GM20431 (cell line): Measurements from ENCODE around the gene SLC38A10.
"Not testable (repeated sequence)": the region's sequence is repeated elsewhere in the genome, so short reads cannot be mapped to it uniquely, and the experiment has no call there.

Source experiments
- in situ Hi-C: fragments of 300-500 bp; cut with MseI, MboI; formaldehyde crosslinking; loops from one replicate; pipeline ENCODE4 v1.15.0; 2020; ENCODE audit warnings: low sequenced_read_pairs; ENCODE audit not compliant: unreplicated experiment

The SLC38A10 gene

DNA sequence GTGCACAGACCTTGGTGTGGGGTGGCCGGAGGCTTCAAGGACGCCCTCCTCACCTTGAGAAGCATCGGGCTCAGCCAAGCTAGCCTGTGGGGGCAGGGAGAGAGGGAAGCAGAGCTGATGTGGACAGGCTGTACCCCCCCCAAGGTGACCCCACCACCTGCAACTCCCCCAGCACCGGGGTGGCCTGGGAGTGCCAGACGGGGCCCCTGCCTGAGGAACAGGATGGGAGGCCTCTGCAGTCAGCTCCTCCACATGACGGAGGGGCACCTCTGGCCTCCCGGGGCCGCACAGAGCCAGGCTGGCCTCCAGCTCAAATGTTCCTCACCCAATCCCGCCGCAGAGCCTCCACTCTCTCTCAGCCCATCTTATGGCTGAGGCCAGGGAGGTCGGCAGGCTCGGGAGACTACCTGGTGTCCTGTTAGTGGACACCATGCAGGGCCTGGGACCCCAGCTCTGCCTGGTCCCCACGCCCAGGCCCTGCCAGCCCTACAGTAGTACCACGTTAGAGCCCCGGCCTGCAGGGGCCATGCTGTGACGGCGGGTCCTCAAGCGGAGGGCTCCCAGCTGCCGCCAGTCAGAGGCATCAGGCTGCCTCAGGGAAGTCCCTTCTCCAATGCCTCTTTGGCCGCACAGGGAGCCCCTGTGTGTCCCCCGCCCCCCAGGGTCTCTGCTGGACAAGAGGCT is 19.4 kb upstream of the SLC38A10 start:
- in situ Hi-C loops = no loop called here

DNA sequence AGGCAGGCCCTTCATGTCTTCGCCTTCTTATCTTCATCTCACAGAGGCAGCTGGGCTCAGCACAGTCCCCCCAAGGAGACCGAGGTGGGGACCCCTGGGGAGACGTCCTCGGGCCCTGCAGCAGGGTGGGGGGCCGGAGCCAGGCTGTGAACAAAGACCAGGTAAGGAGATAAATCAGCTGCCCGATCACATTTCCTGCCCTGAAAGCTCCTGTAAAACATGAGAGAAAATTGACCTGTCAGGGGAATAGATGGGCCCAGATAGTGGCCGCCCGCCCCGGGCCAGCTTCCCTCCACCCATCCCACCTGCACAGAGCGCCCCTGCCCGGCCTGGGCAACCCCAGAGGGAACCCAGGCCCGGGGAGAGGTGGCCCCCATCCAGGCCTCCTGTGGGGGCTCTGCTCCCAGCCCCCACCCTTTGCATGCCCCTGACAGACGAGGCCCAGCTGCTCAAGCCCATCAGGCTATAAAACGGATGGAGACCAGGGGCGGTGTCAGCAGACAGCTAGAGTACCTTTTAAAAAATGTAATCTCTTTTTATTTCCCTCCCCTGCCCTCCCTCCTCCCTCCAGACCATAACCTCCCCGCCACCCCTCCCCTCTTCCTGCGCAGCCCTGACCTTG is 18.8 kb upstream of the SLC38A10 start:
- in situ Hi-C loops = no loop called here

DNA sequence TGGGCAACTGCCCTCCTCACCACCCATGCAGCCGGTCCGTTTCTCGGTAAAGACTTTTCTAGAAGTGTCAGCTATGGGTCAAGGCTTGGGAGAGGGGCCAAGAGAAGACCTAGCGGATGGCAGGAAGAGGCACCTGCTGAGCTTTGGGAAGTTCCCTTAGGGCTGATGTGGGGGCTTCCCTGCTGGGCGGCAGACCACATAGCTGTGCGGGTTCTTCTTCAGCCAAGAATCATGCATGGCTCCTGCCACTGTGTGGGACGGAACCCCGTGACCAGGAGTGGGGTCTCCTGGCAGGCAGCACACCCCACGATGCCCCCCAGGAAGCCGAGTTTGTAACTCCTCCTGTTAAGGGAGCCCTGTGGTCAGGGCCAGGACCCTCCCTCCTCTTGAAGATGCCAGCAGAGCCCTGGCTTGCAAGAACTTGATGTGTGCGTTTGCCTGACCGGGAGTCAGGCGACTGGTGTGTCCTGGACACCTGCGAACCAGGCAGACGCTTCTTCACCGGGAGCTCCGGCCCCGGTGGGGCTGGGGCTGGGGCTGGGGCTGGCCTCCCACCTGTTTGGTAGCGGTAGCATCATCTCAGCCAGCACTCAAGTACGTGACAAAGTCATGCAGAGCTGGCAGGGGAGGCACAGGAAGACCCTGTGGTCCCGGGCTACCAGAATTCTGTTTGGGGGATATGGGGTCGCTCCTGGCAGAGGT is 17.7 kb upstream of the SLC38A10 start:
- in situ Hi-C loops = no loop called here

DNA sequence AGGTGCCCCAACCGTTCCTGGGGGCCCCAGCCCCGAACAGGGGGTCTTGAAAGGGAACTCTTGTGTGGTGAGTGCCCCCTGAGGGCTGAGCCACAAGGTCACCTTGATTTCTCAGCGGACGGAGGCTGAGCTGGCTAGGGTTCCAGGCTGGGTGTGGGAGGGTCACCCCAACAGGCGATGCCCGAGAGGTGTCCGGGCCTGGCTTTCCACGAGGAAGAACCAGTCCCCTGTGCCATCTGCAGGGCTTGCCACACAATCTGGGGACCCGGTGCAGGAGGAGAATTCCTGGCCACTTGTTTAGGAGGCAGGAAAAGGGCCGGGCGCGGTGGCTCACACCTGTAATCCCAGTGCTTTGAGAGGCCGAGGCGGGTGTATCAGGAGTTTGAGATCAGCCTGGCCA is 16.8 kb upstream of the SLC38A10 start:
- in situ Hi-C loops = no loop called here

DNA sequence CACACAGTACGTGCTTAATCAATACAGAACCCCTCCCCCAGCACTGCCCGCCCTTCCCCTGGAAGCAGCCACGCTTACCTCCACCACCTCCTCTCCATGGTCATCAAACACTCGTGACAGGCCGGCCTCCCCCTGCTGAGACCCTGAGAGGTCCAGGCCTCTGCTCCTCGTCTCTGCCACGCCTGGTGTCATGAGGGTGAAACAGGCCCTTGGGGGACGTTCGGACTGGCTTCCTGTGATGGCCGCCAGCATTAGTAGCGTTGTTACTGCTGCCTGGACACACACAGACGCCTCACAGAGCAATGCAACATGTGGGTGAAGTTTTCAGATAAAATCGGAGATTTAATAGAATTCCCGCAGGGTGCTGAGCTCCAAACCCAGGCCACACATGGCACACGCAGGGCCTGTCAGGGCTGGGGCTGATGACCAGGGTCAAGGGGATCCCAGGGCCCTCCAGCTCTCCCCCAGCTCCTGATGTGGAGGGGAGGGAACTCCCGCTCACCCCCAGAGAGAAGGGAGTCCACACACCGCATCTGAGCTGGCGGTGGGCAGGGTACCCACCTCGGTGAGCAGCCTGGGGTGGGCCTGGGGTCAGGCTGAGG is 15.9 kb upstream of the SLC38A10 start:
- in situ Hi-C loops = no loop called here

DNA sequence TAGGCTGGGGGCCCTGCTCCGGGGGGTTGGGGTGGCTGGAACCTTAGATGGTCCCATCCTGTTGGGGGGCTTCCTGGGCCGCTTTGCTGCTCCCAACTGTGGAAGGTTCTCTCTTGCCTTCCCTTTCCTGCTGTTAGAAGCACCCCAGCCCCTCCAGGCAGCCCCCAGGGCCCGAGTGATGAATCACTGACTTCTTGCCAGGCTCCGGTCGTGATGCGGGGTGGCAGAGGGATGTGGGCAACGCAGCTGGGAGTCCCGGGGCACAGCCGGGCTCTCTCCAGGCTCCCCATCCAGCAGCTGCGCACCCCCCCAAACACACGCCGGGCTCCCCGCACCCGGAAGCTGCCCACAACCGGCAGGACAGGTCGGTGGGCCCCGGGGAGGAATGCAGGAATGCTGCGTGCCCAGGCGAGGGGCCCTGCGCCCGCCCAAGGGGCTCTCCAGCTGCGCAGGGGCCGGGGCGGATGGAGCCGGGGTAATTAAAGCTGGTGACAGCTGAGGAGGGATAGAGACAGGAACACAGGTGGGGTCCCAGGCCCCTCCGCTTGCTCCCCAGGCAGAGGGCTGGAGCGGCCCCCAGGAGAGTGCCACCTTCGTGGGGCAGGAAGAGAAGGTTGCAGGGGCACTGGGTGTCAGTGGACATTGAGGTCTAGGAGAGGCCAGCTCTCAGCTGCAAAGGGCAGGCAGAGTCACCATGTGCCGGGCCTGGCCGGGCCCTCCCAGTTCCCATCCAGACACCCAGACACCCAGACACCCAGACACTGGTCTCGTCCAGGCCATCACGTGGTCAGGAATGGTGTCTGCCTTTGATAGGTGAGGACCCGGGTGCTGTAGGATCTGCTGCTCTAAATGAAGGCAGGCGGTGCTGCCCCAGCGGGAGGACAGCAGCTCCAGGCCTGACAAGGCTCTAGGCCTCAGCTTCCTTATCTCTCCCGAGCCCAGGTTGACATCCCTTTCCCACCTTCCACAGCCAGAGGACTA is 15.0 kb upstream of the SLC38A10 start:
- in situ Hi-C loops = no loop called here

DNA sequence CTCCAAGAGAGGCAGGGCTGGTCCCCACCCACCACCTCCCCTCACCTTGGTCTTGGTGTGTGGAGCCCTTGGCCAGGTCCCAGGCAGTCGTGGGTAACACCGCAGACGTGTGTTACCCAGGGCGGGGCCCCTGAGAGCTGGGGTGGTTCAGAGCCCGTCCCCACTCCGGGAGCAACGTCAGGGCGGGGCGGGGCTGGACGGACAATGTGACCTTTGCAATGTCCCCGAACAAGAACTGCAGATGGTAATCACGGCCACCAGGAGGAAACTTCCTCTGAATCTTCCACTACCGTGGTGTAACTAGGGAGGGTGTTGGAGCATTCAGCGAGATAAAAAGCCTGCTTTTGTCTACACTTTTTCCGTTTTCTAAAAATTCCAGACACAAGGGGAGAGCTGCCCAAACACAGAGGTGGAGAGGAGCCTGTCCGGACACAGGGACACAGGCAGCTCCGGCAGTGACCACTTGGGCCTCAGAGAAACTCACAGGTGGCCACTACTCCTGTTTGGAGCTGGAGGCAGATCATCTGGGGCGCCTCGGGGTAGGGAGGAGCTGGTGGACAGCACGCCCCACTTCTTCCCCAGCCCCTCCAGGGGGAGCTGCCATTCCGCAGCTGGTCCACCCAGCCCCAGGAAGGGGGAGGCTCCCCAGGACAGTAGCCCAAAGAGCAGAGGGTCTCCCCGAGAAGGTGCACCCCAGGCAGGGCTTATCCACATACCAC is 14.2 kb upstream of the SLC38A10 start:
- in situ Hi-C loops = no loop called here

DNA sequence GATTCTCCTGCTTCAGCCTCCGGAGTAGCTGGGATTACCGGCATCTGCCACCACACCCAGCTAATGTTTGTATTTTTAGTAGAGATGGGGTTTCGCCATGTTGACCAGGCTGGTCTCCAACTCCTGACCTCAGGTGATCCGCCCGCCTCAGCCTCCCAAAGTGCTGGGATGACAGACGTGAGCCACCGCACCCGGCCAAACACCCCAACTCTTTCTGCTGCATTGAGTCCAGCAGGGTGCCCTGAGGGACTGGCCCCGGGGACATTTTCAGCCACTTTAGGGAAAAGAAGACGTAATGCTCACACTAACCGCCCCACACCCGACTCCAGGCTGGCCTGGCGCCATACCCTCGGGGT is 13.7 kb upstream of the SLC38A10 start:
- in situ Hi-C loops = not testable (repeated sequence)

DNA sequence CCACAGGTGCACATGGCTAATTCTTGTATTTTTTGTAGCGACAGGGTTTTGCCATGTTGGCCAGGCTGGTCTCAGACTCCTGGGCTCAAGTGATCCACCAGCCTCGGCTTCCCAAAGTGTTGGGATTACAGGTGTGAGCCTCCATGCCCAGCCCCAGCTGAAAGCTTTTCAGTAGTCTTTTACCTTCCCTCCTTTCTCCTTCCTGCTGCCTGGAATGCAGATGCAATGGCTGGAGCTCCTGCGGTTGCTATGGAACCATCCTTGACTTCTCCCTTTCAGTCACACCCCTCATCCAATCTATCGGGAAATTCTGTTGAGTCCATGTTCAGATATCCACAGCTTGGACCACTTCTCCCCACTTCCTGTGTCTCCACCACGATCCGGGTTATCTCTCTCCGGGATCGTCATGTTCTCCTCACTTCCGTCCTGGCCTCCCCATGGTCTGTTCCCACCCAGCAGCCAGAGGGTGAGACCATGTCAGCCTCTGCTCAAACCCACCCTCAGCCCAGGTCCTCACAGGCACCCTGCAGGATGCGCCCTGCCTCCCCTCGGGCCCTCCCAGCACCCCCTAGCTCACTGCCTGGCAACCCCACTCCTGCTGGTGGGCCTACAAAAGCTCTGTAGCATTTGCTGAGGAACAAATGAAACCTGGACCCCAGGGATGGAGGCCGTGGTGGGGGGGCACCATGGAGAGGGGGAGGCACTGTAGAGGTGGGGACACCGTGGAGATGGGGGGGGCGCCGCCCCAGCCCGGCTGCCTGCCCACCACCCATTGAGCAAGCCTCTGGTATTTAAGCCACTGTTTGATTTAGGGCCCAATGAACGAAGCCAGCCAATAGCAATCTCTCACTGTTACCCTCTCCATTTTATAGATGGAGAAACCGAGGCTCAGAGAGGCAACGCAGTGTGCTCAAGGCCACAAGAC is 12.8 kb upstream of the SLC38A10 start:
- in situ Hi-C loops = no loop called here

DNA sequence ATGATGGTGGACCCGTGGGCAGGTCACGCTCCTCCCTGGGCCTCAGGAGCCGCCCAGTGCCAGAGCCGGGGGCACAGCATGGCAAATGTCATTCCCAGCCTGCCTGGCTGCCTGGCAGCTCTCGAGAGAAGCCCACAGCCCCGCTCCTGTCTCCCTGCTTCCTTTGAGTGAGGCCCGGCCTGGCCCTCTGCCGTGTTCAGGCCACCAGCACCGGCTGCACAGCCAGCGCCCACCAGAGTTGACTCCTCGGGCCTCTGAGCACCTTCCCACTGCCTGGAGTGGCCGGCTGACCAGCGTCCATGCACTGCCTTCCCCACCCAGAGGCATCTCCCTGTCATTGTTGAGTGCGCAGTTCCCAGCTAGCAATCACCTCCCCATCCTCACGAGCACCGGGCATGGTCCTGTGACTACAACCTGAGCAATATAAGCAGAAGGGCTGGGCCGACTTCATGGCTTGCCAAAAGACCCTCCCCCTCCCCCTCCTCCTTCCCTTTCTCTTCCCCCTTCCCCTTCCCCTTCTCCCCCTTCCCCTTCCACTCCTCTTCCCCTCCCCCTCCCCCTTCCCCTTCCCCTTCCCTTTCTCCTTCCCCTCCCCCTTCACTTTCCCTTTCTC is 11.9 kb upstream of the SLC38A10 start:
- in situ Hi-C loops = no loop called here

DNA sequence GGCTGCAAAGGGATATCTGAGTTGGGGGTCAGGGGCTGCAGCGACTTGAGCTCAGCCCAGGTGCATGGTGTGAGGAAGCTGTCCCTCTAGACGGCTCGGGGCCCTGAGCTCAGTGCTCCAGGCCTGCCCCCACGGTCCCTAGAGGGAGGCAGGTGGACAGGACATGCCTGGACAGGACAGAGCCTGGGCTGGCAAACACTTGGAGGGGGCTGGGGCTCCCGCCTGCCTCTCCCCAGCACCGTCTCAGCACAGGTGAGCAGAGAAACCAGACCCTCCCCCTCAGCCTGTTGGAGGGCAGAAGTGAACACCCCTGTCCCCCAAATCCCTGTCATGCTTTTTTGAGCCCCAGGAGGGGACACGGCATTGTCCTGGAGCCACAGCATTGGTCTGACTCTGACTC is 11.4 kb upstream of the SLC38A10 start:
- in situ Hi-C loops = no loop called here

DNA sequence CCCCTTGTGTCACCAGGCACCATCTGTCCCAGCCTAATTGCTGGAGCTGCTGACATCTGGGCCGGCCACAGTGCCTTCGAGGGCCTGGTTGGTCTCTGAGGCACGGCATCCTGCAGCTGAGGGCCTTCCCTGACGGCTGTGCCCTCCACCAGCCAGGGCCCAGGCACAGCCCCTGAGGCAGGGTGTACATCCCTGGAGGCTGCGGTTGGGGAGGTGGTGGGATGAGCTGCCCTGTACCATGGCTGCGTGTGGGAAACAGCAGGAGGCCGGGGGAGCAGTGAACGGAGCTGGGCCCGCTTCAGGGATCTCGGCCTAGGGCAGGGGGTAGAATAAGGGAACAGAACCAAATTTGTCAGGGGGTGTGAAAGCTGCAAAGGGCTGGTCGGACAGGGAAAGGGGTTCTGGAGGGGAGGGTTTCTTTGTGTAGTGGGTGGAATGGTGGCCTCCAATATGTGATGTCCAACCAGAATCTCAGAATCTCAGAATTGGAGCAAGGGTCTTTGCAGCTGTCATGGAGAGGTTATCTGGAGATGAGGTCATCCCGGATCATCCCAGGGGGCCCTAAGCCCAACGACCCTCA is 10.0 kb upstream of the SLC38A10 start:
- in situ Hi-C loops = no loop called here

DNA sequence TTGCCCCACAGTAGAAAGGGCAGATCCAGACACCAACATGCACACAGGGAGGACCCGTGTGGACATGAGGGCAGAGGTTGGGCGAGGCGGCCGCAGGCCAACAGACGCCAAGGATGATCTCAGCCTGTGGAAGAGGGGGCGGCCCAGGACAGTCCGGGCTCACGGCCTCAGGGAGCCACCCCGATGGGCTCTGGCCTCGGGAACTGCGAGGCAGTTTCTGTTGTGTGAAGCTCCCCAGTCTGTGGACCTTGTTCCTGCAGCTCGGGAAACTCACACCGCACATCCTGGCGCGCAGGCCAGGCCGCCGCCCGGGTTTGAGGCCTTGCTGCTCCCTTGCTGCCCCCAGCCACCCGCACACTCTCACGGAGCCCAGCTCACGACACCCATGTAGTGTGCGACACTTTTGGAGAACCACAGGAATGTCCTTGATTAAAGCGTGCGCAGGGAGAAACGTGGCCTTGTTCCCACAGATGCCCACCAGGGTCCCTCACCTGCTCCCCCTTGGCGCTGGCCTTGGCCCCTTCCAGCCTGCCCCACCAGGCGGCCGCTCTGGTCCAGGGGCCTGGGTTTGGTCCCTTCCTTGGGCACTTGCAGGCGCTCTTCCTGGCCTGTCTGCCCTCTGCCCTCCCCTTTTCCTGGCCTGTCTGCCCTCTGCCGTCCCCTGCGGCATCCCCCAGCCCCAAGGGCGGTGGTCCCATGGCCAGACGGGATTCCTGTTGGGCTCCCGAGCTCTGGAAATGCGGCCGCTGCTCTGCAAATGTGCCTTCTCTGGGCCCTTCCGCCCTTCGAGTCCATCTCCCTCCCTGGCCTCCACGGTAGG is 9.3 kb upstream of the SLC38A10 start:
- in situ Hi-C loops = no loop called here

DNA sequence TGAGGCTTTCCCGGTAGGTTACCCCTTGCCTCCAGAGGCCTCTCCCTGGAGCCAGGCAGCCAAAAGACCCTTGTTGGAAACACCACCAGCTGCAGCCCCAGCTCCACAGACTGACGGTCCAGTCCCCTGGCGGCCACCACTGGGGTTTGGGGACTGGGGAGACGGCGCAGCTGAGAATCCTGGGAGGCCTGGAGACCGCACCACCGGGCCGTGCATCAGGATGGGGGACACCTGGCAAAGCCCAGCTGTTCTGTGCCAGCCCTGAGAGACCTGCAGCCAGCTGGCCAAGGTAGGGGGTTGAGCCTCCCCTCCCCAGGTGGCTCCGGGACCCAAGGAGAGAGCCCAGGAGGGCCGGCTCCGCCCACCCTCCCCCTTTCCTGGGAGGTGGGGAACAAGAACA is 8.3 kb upstream of the SLC38A10 start:
- in situ Hi-C loops = no loop called here

DNA sequence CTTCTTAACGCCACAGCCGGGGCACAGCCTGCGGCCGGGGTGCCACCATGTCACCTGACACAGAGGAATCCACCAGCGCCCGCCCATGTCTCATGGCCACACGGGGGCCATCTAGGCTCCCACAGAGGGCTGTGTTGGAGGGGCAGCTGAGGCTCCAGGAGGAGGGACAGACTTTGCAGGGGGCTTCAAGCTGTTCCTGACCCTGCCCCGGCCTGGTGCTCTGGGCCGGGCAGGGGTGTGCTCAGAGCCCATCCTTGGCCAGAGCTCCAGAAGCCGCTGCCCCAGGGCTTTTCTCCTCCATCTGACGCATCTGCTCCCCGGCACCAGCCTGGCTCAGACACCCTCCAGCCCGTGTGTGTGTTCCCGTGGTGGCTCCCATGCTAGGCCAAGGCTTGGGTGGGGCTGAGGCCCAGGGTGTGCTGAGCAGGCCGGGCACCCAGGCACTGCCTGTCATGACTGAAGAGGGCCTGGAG is 7.8 kb upstream of the SLC38A10 start:
- in situ Hi-C loops = no loop called here

DNA sequence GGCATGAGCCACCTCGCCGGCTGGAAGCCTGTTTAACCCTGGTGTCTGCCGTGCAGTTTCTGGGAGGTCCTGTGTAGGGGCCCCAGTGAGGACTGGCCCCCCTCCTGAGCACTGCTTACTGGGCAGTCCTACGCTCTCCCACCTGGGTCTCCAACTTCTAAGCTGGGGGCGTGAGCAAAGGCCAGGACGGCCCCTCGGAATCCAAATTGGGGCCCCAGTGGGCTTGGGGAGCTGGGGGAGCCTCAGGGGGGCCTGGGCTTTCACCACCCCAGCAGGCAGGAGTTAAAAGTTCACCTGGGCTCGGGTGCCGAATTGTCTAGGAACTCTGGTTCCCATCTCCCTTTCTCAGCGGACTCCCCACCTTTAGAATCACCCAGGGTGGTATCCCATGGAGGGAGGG is 7.2 kb upstream of the SLC38A10 start:
- in situ Hi-C loops = no loop called here
